CD4-positive, alpha-beta T cell treated with Interleukin-21 for 1 hour (primary cell): ENCODE data around the gene DSG1.
"Not testable (repeated sequence)": the region's sequence is repeated elsewhere in the genome, so short reads cannot be mapped to it uniquely, and the experiment has no call there.

Source experiments
- DNase-seq: peaks from one replicate; pipeline ENCODE4 v3.0.0-alpha.2; 2020

The DSG1 gene

GRCh38 chr18:31353336-31353735, 35.4 kb downstream of the DSG1 start:
- DNase-seq, result not testable (repeated sequence)

DNA sequence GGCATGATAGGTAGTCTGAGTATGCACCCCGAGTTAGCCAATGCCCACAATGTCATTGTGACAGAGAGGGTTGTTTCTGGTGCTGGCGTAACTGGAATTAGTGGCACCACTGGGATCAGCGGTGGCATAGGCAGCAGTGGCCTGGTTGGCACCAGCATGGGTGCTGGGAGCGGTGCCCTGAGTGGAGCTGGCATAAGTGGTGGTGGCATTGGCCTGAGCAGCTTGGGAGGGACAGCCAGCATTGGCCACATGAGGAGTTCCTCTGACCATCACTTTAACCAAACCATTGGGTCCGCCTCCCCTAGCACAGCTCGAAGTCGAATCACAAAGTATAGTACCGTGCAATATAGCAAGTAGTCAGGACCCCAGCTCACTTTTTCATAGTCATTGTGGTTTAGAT, 37.0 kb downstream of the DSG1 start:
- DNase-seq, result no peak

GRCh38 chr18:31356025-31356424, 38.1 kb downstream of the DSG1 start:
- DNase-seq, result no peak

DNA sequence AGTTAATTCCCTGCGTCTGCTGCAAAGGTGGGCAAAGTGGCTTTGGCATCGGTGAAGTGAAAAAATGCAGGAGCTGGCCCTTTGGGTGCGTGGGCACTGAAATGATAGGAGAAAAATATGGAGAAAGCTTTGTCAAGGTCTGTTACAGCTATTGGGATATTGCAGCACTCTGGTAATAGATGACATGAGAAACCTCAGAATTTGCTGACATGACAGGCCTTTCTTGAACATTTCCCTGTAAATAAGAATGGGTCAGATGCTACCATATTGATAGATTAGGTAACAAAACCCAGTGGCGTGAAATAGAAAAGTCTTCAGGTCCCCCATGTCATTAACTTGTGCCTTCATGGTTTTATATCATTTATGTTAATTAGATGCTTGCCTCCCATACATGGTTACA, 46.2 kb downstream of the DSG1 start:
- no peak for DNase-seq

- DNase-seq, result no peak
Observed at GRCh38 chr18:31369478-31369877, 51.5 kb downstream of the DSG1 start.

GRCh38 chr18:31371989-31372388, 54.0 kb downstream of the DSG1 start:
- DNase-seq, result no peak

GRCh38 chr18:31373641-31374040, 55.7 kb downstream of the DSG1 start:
- DNase-seq, result no peak

DNA sequence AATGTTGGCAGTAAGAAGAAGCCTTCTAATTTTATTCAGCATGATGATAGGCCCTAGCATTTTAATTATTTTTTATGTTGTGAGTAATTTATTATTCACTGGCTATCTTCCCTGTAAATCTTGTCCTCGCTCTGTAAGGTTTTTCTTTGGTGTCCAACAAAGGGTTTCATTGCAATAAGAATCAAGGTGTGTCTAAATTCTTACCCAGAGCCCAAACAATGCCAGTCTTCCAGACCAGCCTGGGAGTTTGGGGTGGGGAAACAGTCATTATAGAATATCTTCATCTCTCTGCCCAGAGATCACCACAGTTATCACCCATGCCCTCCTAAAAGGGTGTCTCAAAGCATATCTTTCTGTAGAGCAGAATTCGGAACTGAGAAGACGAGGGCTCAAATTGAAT, 58.5 kb downstream of the DSG1 start, which contains the start of gene DSG4:
DSG4 (plus strand) TSS at position 301 of the 400 bp plus-strand sequence. CDS start 135 bp downstream, outside the sequence.
- DNase-seq, result no peak

- no peak for DNase-seq
Observed at GRCh38 chr18:31380912-31381311, 63.0 kb downstream of the DSG1 start.

DNA sequence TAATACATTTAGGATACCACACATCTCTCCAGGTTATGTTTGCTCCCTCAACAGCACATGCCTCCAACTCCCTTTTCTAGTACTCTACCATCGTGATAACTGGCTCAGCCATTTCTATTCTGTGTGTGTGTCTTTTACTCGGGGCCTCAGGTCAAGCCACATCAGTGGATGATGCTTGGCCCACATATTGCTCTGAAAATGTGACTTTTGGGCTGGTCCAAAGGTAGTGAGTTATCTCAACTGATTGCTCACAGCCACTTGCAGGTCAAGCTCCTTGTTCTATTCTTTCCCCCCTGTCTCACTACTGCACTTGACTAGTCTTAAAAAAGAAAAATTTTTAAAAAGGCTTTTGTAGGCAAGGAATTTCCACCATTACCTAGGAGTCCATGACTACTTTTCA, 64.1 kb downstream of the DSG1 start:
- no peak for DNase-seq

- no peak for DNase-seq
Observed at GRCh38 chr18:31386741-31387140, 68.8 kb downstream of the DSG1 start.

GRCh38 chr18:31393286-31393685, 75.3 kb downstream of the DSG1 start:
- DNase-seq, result no peak

DNA sequence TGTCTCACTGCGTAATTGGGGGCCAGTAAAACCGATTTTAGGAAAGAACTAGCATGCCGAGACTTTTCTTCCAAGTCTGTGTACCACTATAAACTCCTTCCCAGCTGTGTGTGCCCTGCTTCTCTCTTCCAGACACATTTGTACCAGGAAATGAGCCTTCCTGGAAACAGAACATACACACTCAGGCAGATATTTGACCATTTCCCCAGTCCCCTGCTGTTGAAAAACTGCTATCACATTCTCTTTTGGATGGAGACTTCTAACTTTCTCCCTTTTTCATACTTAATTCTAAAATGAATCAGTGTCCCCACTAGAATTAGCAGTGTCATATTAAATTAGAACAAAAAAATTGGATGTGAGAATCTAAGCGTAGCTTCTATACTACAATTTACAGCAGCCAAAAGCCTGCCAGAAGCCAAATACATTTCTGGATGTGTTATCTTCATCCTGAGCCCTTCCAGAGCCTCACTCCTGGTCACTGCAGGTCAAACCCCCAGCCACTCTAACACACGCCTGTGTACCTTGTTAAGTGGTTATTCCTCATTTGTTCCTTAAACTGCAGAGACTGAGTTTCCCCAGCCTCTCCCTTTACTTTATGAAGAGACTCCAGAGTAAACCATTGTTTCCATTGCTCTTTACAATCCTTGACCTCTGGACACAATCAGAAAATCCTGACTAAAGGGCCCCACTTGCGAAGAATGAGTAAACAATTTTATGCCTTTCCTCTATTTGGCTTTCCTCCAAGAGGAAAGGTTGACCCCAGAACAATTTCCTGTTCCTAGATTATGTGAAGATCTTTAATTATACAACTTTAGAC, 79.0 kb downstream of the DSG1 start:
- no peak for DNase-seq

- no peak for DNase-seq
Observed at GRCh38 chr18:31398191-31398590, 80.2 kb downstream of the DSG1 start.

DNA sequence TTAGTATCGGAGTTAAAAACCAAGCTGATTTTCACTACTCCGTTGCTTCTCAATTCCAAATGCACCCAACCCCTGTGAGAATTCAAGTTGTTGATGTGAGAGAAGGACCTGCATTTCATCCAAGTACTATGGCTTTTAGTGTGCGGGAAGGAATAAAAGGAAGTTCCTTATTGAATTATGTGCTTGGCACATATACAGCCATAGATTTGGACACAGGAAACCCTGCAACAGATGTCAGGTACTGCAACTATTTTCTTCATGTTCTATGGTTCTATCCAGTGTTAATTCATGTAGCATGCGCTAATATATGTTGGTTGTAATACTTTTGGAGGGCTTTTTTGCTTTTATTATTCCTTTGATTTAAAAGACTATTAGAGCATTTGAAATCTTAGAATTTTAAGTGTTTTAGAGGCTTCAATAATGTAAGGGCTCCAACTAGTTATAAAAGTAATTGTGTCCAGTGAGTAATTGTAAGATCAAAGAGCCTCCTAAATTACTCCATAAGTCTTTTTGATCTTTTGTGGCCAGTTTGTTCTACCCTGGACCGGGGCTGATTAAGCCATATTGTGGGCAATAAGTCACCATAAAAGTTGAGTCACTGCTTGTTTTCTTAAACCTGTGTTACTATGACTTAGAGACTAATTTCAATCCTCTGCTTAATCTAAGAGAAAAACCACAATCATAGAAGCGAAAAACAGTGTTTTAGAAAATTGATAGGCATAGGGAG, 81.5 kb downstream of the DSG1 start:
- DNase-seq, result no peak

- no peak for DNase-seq
Observed at GRCh38 chr18:31401156-31402025, 83.4 kb downstream of the DSG1 start.

DNA sequence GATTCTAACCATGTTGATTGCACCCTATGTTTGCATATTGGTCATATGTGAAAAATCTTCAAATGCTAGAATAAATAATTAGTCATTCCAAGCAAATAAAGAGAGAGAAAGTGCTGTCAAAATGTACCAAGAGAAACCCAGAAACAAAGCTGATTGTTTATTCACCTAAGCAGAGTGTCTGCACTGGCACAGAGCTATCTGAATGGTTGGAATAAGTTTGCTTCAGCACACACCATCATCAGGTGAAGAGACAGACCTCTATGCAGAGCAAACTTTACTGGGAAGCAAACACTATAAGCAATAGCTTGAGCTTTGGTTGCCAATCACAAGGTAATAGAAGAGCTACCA, 84.0 kb downstream of the DSG1 start:
- no peak for DNase-seq

GRCh38 chr18:31403409-31403808, 85.4 kb downstream of the DSG1 start:
- no peak for DNase-seq
